Stimulated activated CD8-positive, alpha-beta memory T cell treated with anti-CD3 and anti-CD28 coated beads, Interleukin-4, amount 100 ng/mL, for 24 hours (primary cell): ENCODE data around the gene BAG5.
"Not testable (repeated sequence)": the region's sequence is repeated elsewhere in the genome, so short reads cannot be mapped to it uniquely, and the experiment has no call there.

Experiments used
- DNase-seq: peaks from one replicate; pipeline ENCODE4 v3.0.0-alpha.2; 2020; ENCODE audit warnings: low read depth

BAG5 gene

GRCh38 chr14:103534576-103535061 is 27.8 kb downstream of the BAG5 start:
- DNase-seq: no peak

- no peak for DNase-seq
Observed at GRCh38 chr14:103533999-103534575, 28.4 kb downstream of the BAG5 start.

GRCh38 chr14:103533137-103533998 is 29.1 kb downstream of the BAG5 start:
- no peak for DNase-seq

- DNase-seq: no peak
Observed at GRCh38 chr14:103532216-103533136, 30.0 kb downstream of the BAG5 start.

GRCh38 chr14:103531421-103532215 is 30.8 kb downstream of the BAG5 start:
- DNase-seq: no peak

- DNase-seq: no peak
Observed at GRCh38 chr14:103530831-103531230, 31.6 kb downstream of the BAG5 start.

GRCh38 chr14:103530390-103530789 is 32.1 kb downstream of the BAG5 start:
- no peak for DNase-seq

GRCh38 chr14:103529383-103530365 is 32.8 kb downstream of the BAG5 start:
- no peak for DNase-seq

GRCh38 chr14:103528587-103529382 is 33.7 kb downstream of the BAG5 start, which contains the start of gene TRMT61A:
Gene TRMT61A, plus strand, starts transcription at chr14:103529196. Its CDS starts 783 bp downstream, at chr14:103529979.
- DNase-seq: peak; percentile 66

- no peak for DNase-seq
Observed at GRCh38 chr14:103528146-103528586, 34.3 kb downstream of the BAG5 start.

GRCh38 chr14:103527408-103528145 is 34.9 kb downstream of the BAG5 start:
- no peak for DNase-seq

GRCh38 chr14:103526914-103527248 is 35.6 kb downstream of the BAG5 start:
- DNase-seq: no peak

GRCh38 chr14:103526247-103526913 is 36.1 kb downstream of the BAG5 start:
- no peak for DNase-seq

GRCh38 chr14:103525430-103526246 is 36.8 kb downstream of the BAG5 start:
- not testable (repeated sequence) for DNase-seq

GRCh38 chr14:103524002-103524935 is 38.2 kb downstream of the BAG5 start:
- no peak for DNase-seq

- no peak for DNase-seq
Observed at GRCh38 chr14:103523575-103523954, 38.9 kb downstream of the BAG5 start.
